Measurements from ENCODE around the gene ARHGEF12.

GRCh38 chr11:120538707-120539106 is 202.5 kb downstream of the ARHGEF12 start:
- TF ChIP-seq ZNF274 (IDR thresholded peaks at IDR 0.05; ENCODE audit: low read depth, low read length) (no peak), YY1 (IDR thresholded peaks at IDR 0.05; ENCODE audit: insufficient read depth, insufficient read length) (no peak)

Measured in NT2/D1 (cell line).